GM23338 (cell line): Measurements from ENCODE around the gene GALNT13. TPM values are rescaled to one million over a fixed set of nuclear protein-coding genes. Genes with fewer than 3 reads are reported as not detected.

Experiments used
- ATAC-seq: fragments of 200-7000 bp; cut with Tn5 transposase; 3 replicates; pipeline ENCODE4 v1.9.1; 2020
- DNase-seq: peaks from one replicate; pipeline ENCODE4 v3.0.0-alpha.2; 2015; ENCODE audit warnings: low spot score
- H2AFZ ChIP-seq: fragments of 200-600 bp; sonication (generic); 2 replicates; pipeline ENCODE4 v1.8.0; 2016; ENCODE audit warnings: antibody characterized with exemption, mild to moderate bottlenecking, moderate library complexity
- H3F3A ChIP-seq: fragments of 200-600 bp; sonication (generic); replicated peaks from 2 replicates; pipeline ENCODE4 v1.8.0; 2017; ENCODE audit warnings: antibody characterized with exemption, mixed run types, low read depth
- H3K27ac ChIP-seq: fragments of 200-600 bp; sonication (generic); 2 replicates; pipeline ENCODE4 v1.6.1; 2016; ENCODE audit warnings: low read depth
- H3K27me3 ChIP-seq: fragments of 200-600 bp; sonication (generic); 2 replicates; pipeline ENCODE4 v1.8.0; 2016; ENCODE audit warnings: mild to moderate bottlenecking, mixed run types, moderate library complexity; ENCODE audit not compliant: insufficient read depth
- H3K36me3 ChIP-seq: fragments of 200-600 bp; sonication (generic); 2 replicates; pipeline ENCODE4 v1.8.0; 2016; ENCODE audit warnings: mild to moderate bottlenecking; ENCODE audit not compliant: insufficient read depth
- H3K4me1 ChIP-seq: fragments of 200-600 bp; sonication (generic); 2 replicates; pipeline ENCODE4 v1.8.0; 2016; ENCODE audit warnings: mild to moderate bottlenecking, moderate library complexity; ENCODE audit not compliant: insufficient read depth
- H3K4me2 ChIP-seq: fragments of 200-600 bp; sonication (generic); 2 replicates; pipeline ENCODE4 v1.7.1; 2017; ENCODE audit warnings: mixed run types
- H3K4me3 ChIP-seq: fragments of 200-600 bp; sonication (generic); 2 replicates; pipeline ENCODE4 v1.6.1; 2016; ENCODE audit warnings: mixed run types
- H3K79me2 ChIP-seq: fragments of 200-600 bp; sonication (generic); replicated peaks from 2 replicates; pipeline ENCODE4 v1.8.0; 2017; ENCODE audit warnings: mild to moderate bottlenecking; ENCODE audit not compliant: insufficient read depth
- H3K9me2 ChIP-seq: fragments of 200-600 bp; sonication (generic); 2 replicates; pipeline ENCODE4 v1.8.0; 2017; ENCODE audit not compliant: insufficient read depth
- H4K20me1 ChIP-seq: fragments of 200-600 bp; sonication (generic); replicated peaks from 2 replicates; pipeline ENCODE4 v1.8.0; 2017; ENCODE audit warnings: mild to moderate bottlenecking; ENCODE audit not compliant: insufficient read depth
- H3K27ac Mint-ChIP-seq: 2 replicates; pipeline ENCODE4 v1.8.0; 2020; ENCODE audit warnings: inconsistent platforms, mild to moderate bottlenecking, moderate library complexity, mixed read lengths
- H3K27me3 Mint-ChIP-seq: 3 replicates; pipeline ENCODE4 v1.8.0; 2022; ENCODE audit warnings: low read depth, mild to moderate bottlenecking, moderate library complexity, mixed read lengths, inconsistent platforms; ENCODE audit not compliant: insufficient read depth, poor library complexity
- H3K36me3 Mint-ChIP-seq: 3 replicates; pipeline ENCODE4 v1.8.0; 2021; ENCODE audit warnings: low read depth, mild to moderate bottlenecking, inconsistent platforms, moderate library complexity, mixed read lengths
- H3K4me1 Mint-ChIP-seq: 3 replicates; pipeline ENCODE4 v1.8.0; 2020; ENCODE audit warnings: mild to moderate bottlenecking, inconsistent platforms, mixed read lengths
- H3K4me3 Mint-ChIP-seq: 3 replicates; pipeline ENCODE4 v1.8.0; 2021; ENCODE audit warnings: moderate library complexity, mild to moderate bottlenecking, inconsistent platforms, mixed read lengths
- H3K9me3 Mint-ChIP-seq: 3 replicates; pipeline ENCODE4 v1.8.0; 2020; ENCODE audit warnings: moderate library complexity, mild to moderate bottlenecking, inconsistent platforms, mixed read lengths
- CREB1 ChIP-seq: fragments of 250-450 bp; sonication (Bioruptor Pico); IDR thresholded peaks from 2 replicates; pipeline ENCODE4 v1.5.0; 2020; ENCODE audit warnings: low read depth, mild to moderate bottlenecking, moderate library complexity
- EZH2 ChIP-seq: fragments of 200-600 bp; sonication (generic); IDR thresholded peaks from one replicate; pipeline ENCODE4 v1.8.0; 2017; ENCODE audit warnings: antibody characterized with exemption, mild to moderate bottlenecking, low read depth; ENCODE audit not compliant: unreplicated experiment
- JUNB ChIP-seq: IDR thresholded peaks from one replicate; pipeline ENCODE4 v1.6.1; 2016; ENCODE audit warnings: antibody characterized with exemption; ENCODE audit not compliant: unreplicated experiment
- ZNF114 ChIP-seq: fragments of 250-450 bp; sonication (Bioruptor Pico); IDR thresholded peaks from 2 replicates; pipeline ENCODE4 v1.5.0; 2020; ENCODE audit warnings: mild to moderate bottlenecking, moderate library complexity
- ZNF462 ChIP-seq: fragments of 250-450 bp; sonication (Bioruptor Pico); IDR thresholded peaks from 2 replicates; pipeline ENCODE4 v1.5.0; 2020; ENCODE audit warnings: mild to moderate bottlenecking, moderate library complexity
- polyA plus RNA-seq: library from polyadenylated mRNA; unstranded; fragments of >200 nt; fragmentation: Nextera tagmentation; extraction: Ambion mirVana; gene quantifications from 2 replicates; pipeline ENCODE4 v1.2.1, GENCODE V29; 2016
- total RNA-seq: library from RNA; depleted of rRNA; stranded (reverse); fragments of >200 nt; shearing (Covaris generic); gene quantifications from 2 replicates; pipeline ENCODE4 v1.2.3, GENCODE V29; 2014
- TF ChIP-seq, protein P1 (sequence below): IDR thresholded peaks from 2 replicates; pipeline ENCODE4 v1.6.1; 2016; ENCODE audit warnings: antibody characterized with exemption

Gene GALNT13
- total and polyA plus RNA-seq, 2 experiments from 2014 or later = 3.5 to 5.2 TPM

GRCh38 chr2:154093856-154094255, 222.1 kb downstream of the GALNT13 start (continued):
- TF ChIP-seq ZNF462 = no peak
- no peak for TF ChIP-seq JUNB

DNA sequence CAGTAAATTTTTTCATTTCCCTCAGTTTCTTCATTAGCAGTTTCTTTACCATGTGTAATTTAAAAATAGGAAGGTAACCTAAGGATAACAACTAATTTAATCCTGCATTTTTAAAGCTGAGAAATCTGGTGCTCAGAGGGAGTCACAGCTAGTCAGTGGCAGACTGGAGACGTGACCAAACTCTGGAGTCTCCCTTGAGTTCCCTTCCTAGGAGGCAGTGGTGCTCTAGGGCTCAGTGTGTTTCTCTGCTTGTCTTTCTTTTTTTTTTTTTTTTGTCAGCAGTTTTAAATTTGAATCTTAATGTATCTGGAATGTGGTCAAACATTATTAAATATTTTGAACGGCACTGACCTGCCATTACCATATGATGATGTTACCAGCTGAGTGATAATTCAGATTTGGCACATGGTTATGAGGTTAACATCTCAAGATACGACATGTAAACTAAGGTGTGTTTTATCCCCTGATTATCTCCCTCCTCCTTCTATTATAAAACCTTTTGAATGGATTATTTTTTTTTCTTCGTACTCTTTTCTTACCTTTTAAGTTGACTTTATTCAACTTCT, 226.2 kb downstream of the GALNT13 start:
- no peak overlapping the region for H3K27ac ChIP-seq
- H3K27ac Mint-ChIP-seq = no peak overlapping the region
- no peaks in the 10 kb centered on the region for H3K4me1 ChIP-seq
- no peaks in the 10 kb centered on the region for H3K36me3 ChIP-seq
- H3K4me3 Mint-ChIP-seq = no peak overlapping the region
- no peak overlapping the region for H3K4me3 ChIP-seq
- no peaks in the 10 kb centered on the region for H3K27me3 Mint-ChIP-seq
- H3K9me3 Mint-ChIP-seq = no peaks in the 10 kb centered on the region
- H3K27me3 ChIP-seq = no peaks in the 10 kb centered on the region
- no peaks in the 10 kb centered on the region for H4K20me1 ChIP-seq
- no peak overlapping the region for H3K4me2 ChIP-seq
- ATAC-seq (peak; percentile 59), DNase-seq (no peak)
- no peaks in the 10 kb centered on the region for H3K79me2 ChIP-seq
- H3K4me1 Mint-ChIP-seq = no peaks in the 10 kb centered on the region
- TF ChIP-seq ZNF114 (CRISPR knock-in tag) (no peak), EZH2 (no peak), CREB1 (CRISPR knock-in tag) (no peak)
- TF ChIP-seq, protein P1, sequence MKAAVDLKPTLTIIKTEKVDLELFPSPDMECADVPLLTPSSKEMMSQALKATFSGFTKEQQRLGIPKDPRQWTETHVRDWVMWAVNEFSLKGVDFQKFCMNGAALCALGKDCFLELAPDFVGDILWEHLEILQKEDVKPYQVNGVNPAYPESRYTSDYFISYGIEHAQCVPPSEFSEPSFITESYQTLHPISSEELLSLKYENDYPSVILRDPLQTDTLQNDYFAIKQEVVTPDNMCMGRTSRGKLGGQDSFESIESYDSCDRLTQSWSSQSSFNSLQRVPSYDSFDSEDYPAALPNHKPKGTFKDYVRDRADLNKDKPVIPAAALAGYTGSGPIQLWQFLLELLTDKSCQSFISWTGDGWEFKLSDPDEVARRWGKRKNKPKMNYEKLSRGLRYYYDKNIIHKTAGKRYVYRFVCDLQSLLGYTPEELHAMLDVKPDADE = no peak
- no peaks in the 10 kb centered on the region for H3K9me2 ChIP-seq
- no peaks in the 10 kb centered on the region for H3K36me3 Mint-ChIP-seq
- H2AFZ ChIP-seq = no peak overlapping the region
- H3F3A ChIP-seq = no peaks in the 10 kb centered on the region
